Measurements from ENCODE around the gene PPP1R9B. TPM values are rescaled to one million over a fixed set of nuclear protein-coding genes. Genes with fewer than 3 reads are reported as not detected.

The PPP1R9B gene
- total and polyA plus RNA-seq, 9 donors: 24.7 to 66.1 (median 48.5) TPM

DNA sequence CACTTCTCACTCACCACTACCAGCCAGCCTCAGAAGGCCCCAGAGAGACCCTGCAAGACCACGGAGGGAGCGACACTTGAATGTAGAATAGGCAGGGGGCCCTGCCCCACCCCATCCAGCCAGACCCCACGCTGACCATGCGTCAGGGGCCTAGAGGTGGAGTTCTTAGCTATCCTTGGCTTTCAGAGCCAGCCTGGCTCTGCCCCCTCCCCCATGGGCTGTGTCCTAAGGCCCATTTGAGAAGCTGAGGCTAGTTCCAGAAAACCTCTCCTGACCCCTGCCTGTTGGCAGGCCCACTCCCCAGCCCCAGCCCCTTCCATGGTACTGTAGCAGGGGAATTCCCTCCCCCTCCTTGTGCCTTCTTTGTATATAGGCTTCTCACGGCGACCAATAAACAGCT lies 60.4 kb downstream of the PPP1R9B start:
- peaks cover 5% of the 10 kb centered on the region for H3K4me1 ChIP-seq (ENCODE audit: control insufficient read depth, insufficient read depth, low read length)
- WGBS (ENCODE audit: insufficient coverage): no CpG with 5 or more reads among the region's 6 CpGs
- no peak overlapping the region for H3K4me3 ChIP-seq (ENCODE audit: low read length)
- no peak for DNase-seq
- H3K27ac ChIP-seq (ENCODE audit: low read length): no peak overlapping the region
- no peaks in the 10 kb centered on the region for H3K27me3 ChIP-seq (ENCODE audit: control insufficient read depth, insufficient read depth, low read length)
- H3K36me3 ChIP-seq (ENCODE audit: control insufficient read depth, insufficient read depth, low read length): peaks cover 9% of the 10 kb centered on the region
- H3K9me3 ChIP-seq (replicated peaks; ENCODE audit: control insufficient read depth, low read depth, low read length): no peaks in the 10 kb centered on the region

DNA sequence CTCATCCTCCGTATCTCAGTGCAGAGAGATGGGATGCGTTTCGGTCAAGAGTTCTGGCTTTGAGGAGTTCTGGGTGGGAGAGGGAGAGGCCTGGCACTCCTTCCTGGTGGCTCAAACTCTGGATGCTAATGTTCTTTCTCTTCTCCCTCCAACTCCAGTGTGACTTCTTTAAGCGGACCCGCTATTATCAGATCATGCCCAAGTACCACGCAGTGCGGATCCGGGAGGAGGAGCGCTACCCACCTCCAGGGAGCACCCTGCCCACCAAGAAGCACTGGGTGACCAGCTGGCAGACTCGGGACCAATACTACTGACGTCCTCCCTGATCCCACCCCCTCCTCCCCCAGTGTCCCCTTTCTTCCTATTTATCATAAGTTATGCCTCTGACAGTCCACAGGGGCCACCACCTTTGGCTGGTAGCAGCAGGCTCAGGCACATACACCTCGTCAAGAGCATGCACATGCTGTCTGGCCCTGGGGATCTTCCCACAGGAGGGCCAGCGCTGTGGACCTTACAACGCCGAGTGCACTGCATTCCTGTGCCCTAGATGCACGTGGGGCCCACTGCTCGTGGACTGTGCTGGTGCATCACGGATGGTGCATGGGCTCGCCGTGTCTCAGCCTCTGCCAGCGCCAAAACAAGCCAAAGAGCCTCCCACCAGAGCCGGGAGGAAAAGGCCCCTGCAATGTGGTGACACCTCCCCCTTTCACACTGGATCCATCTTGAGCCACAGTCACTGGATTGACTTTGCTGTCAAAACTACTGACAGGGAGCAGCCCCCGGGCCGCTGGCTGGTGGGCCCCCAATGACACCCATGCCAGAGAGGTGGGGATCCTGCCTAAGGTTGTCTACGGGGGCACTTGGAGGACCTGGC lies 61.3 kb downstream of the PPP1R9B start:
- DNase-seq: no peak
- 72% methylated on average over 21 of the region's 25 CpGs for WGBS (ENCODE audit: insufficient coverage)
- Histone ChIP-seq H3K36me3 (ENCODE audit: control insufficient read depth, insufficient read depth, low read length) (peaks cover 9% of the 10 kb centered on the region), H3K9me3 (replicated peaks; ENCODE audit: control insufficient read depth, low read depth, low read length) (no peaks in the 10 kb centered on the region), H3K27ac (ENCODE audit: low read length) (no peak overlapping the region), H3K4me1 (ENCODE audit: control insufficient read depth, insufficient read depth, low read length) (no peaks in the 10 kb centered on the region), H3K4me3 (ENCODE audit: low read length) (no peak overlapping the region), H3K27me3 (ENCODE audit: control insufficient read depth, insufficient read depth, low read length) (no peaks in the 10 kb centered on the region)

DNA sequence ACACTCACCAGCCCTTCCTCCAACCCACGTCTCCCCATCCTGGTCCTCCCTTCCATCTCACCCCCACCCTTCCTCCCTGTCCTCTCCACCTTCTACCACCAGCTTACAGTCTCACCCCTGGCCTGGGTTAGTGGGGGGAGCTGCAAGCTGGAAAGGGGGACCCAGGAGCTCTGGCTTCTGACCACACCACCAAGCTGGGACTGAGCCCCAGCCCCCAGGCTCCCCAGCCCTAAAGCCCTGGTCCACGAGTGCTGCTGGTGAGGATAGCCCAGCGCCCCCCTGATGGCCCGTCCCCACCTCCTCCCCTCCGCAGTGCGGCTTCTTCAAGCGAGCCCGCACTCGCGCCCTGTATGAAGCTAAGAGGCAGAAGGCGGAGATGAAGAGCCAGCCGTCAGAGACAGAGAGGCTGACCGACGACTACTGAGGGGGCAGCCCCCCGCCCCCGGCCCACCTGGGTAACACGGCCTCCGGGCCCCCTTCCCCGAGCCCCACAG lies 62.5 kb downstream of the PPP1R9B start:
- Histone ChIP-seq H3K4me3 (ENCODE audit: low read length) (no peak overlapping the region), H3K9me3 (replicated peaks; ENCODE audit: control insufficient read depth, low read depth, low read length) (no peaks in the 10 kb centered on the region), H3K4me1 (ENCODE audit: control insufficient read depth, insufficient read depth, low read length) (no peaks in the 10 kb centered on the region), H3K36me3 (ENCODE audit: control insufficient read depth, insufficient read depth, low read length) (peaks cover 9% of the 10 kb centered on the region), H3K27me3 (ENCODE audit: control insufficient read depth, insufficient read depth, low read length) (no peaks in the 10 kb centered on the region), H3K27ac (ENCODE audit: low read length) (no peak overlapping the region)
- 64% methylated on average over 10 of the region's 19 CpGs for WGBS (ENCODE audit: insufficient coverage)
- no peak for DNase-seq

DNA sequence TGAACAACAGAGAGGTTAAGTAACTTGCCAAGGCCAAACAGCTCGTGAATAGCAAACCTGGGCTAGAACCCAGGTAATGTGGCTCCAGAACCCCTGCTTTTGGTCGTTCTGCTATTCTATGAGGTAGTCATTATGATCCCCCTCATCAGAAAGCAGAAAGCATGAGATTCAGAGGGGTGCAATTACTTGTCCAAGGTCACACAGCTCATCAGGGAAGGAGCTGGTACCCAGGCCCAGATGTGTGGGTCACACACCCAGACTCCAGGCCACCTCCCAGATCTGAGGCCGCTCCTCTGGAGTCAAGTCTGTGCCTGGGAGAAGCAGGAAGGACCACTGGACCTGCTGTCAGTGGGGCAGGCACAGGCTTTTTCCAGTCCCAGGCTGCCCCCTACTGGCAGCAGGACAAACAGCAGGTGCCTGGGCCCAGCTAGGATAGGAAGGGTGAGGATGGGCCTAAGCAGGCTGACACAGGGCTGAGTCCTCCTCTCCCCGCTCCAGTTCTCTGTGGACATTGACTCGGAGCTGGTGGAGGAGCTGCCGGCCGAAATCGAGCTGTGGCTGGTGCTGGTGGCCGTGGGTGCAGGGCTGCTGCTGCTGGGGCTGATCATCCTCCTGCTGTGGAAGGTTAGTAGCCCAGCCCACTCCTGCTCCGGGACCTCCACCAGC lies 63.1 kb downstream of the PPP1R9B start:
- WGBS (ENCODE audit: insufficient coverage): 33% methylated on average over 1 of the region's 10 CpGs
- H3K36me3 ChIP-seq (ENCODE audit: control insufficient read depth, insufficient read depth, low read length): peaks cover 10% of the 10 kb centered on the region

More for the DNA sequence above, 63.1 kb downstream of the PPP1R9B start:
- Histone ChIP-seq H3K4me3 (ENCODE audit: low read length) (no peak overlapping the region), H3K27me3 (ENCODE audit: control insufficient read depth, insufficient read depth, low read length) (no peaks in the 10 kb centered on the region), H3K9me3 (replicated peaks; ENCODE audit: control insufficient read depth, low read depth, low read length) (no peaks in the 10 kb centered on the region), H3K4me1 (ENCODE audit: control insufficient read depth, insufficient read depth, low read length) (no peaks in the 10 kb centered on the region), H3K27ac (ENCODE audit: low read length) (no peak overlapping the region)
- peak; percentile 69 for DNase-seq

Other genes starting within 250 kb of the PPP1R9B start
- 0.13 TPM for gene DLX4, start 181.5 kb downstream of the PPP1R9B start, total RNA-seq
- under 1 TPM; 0.09 to 0.57 (median 0.27) TPM for gene DLX4, start 181.5 kb downstream of the PPP1R9B start, polyA plus RNA-seq (ENCODE audit: insufficient read depth in 1 of 8, insufficient read length in 8 of 8, low replicate concordance in 1 of 8)
- gene DLX3, start 155.5 kb downstream of the PPP1R9B start, total RNA-seq: not detected
- 1 to 10 TPM in 1 of 8 donors, under 1 TPM in 4, not detected in 3; 0.06 to 1.1 (median 0.11) TPM for gene DLX3, start 155.5 kb downstream of the PPP1R9B start, polyA plus RNA-seq (ENCODE audit: insufficient read depth in 1 of 8, insufficient read length in 8 of 8, low replicate concordance in 1 of 8)
- gene ITGA3, start 94.6 kb downstream of the PPP1R9B start, total RNA-seq: 22.7 TPM
- 10 to 100 TPM; 14.8 to 31.8 (median 24.8) TPM for gene ITGA3, start 94.6 kb downstream of the PPP1R9B start, polyA plus RNA-seq (ENCODE audit: insufficient read depth in 1 of 8, insufficient read length in 8 of 8, low replicate concordance in 1 of 8)
- 22.2 TPM for gene PDK2, start 55.3 kb downstream of the PPP1R9B start, total RNA-seq
- 10 to 100 TPM; 43.4 to 75.1 (median 60.4) TPM for gene PDK2, start 55.3 kb downstream of the PPP1R9B start, polyA plus RNA-seq (ENCODE audit: insufficient read depth in 1 of 8, insufficient read length in 8 of 8, low replicate concordance in 1 of 8)
- 1.5 TPM for gene SAMD14, start 20.5 kb downstream of the PPP1R9B start, total RNA-seq
- 10 to 100 TPM in 1 of 8 donors, 1 to 10 TPM in 7; 3.2 to 10.3 (median 5.5) TPM for gene SAMD14, start 20.5 kb downstream of the PPP1R9B start, polyA plus RNA-seq (ENCODE audit: insufficient read depth in 1 of 8, insufficient read length in 8 of 8, low replicate concordance in 1 of 8)
- gene SGCA, start 15.3 kb upstream of the PPP1R9B start, total RNA-seq: 265 TPM
- gene SGCA, start 15.3 kb upstream of the PPP1R9B start, polyA plus RNA-seq (ENCODE audit: insufficient read depth in 1 of 8, insufficient read length in 8 of 8, low replicate concordance in 1 of 8): 100 to 1,000 TPM; 209 to 375 (median 325) TPM
- gene COL1A1, start 51.0 kb upstream of the PPP1R9B start, total RNA-seq: 4,027 TPM
- 1,000 to 10,000 TPM; 2,579 to 9,345 (median 5,633) TPM for gene COL1A1, start 51.0 kb upstream of the PPP1R9B start, polyA plus RNA-seq (ENCODE audit: insufficient read depth in 1 of 8, insufficient read length in 8 of 8, low replicate concordance in 1 of 8)
- 0.35 TPM for gene TMEM92, start 123.8 kb upstream of the PPP1R9B start, total RNA-seq
- 1 to 10 TPM in 7 of 8 donors, under 1 TPM in 1; 0.78 to 3.6 (median 1.4) TPM for gene TMEM92, start 123.8 kb upstream of the PPP1R9B start, polyA plus RNA-seq (ENCODE audit: insufficient read depth in 1 of 8, insufficient read length in 8 of 8, low replicate concordance in 1 of 8)
- gene XYLT2, start 195.4 kb upstream of the PPP1R9B start, total RNA-seq: 25.3 TPM
- gene XYLT2, start 195.4 kb upstream of the PPP1R9B start, polyA plus RNA-seq (ENCODE audit: insufficient read depth in 1 of 8, insufficient read length in 8 of 8, low replicate concordance in 1 of 8): 10 to 100 TPM; 16.7 to 26.7 (median 22.5) TPM
- gene MRPL27, start 222.5 kb upstream of the PPP1R9B start, total RNA-seq: 81.5 TPM
- gene MRPL27, start 222.5 kb upstream of the PPP1R9B start, polyA plus RNA-seq (ENCODE audit: insufficient read depth in 1 of 8, insufficient read length in 8 of 8, low replicate concordance in 1 of 8): 10 to 100 TPM; 52.4 to 67.0 (median 60.5) TPM
- 4.3 TPM for gene EME1, start 222.6 kb upstream of the PPP1R9B start, total RNA-seq
- 1 to 10 TPM; 4.9 to 7.7 (median 5.4) TPM for gene EME1, start 222.6 kb upstream of the PPP1R9B start, polyA plus RNA-seq (ENCODE audit: insufficient read depth in 1 of 8, insufficient read length in 8 of 8, low replicate concordance in 1 of 8)
- gene LRRC59, start 246.8 kb upstream of the PPP1R9B start, total RNA-seq: 41.7 TPM
- gene LRRC59, start 246.8 kb upstream of the PPP1R9B start, polyA plus RNA-seq (ENCODE audit: insufficient read depth in 1 of 8, insufficient read length in 8 of 8, low replicate concordance in 1 of 8): 10 to 100 TPM; 48.4 to 84.2 (median 60.3) TPM